GM18517 (cell line): Measurements from ENCODE around the gene MAGEB16.

Experiments
- ATAC-seq: cut with Tn5 transposase; IDR thresholded peaks from one replicate; pipeline ENCODE4 v1.9.1; 2021; ENCODE audit warnings: mild to moderate bottlenecking, moderate library complexity; ENCODE audit not compliant: unreplicated experiment

MAGEB16 gene

GRCh38 chrX:35798042-35798441 lies at the start of gene MAGEB16:
TSS of gene MAGEB16 (plus strand) at chrX:35798342. CDS start at chrX:35802197, 3,855 bp downstream.
- ATAC-seq, result no peak

- no peak for ATAC-seq
Observed at GRCh38 chrX:35773958-35774564, 24.1 kb upstream of the MAGEB16 start.

DNA sequence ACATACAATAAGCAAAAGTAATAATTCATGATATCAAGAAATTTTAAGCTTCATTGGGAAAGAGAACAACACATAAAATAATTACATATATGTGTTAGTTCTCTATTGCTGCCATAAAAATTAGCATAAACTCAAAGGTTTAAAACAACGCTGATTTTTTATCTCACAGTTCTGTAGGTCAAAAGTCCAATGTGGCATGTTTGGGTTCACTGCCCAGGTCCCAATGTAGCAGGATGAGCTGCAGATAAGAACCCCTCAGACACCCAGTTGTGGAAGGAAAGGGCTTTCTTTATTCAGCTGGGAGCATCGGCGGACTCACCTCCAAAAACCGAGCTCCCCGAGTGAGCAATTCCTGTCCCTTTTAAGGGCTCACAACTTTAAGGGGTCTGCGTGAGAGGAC lies 13.1 kb upstream of the MAGEB16 start:
- ATAC-seq, result no peak

GRCh38 chrX:35786271-35786670 lies 11.9 kb upstream of the MAGEB16 start:
- no peak for ATAC-seq

DNA sequence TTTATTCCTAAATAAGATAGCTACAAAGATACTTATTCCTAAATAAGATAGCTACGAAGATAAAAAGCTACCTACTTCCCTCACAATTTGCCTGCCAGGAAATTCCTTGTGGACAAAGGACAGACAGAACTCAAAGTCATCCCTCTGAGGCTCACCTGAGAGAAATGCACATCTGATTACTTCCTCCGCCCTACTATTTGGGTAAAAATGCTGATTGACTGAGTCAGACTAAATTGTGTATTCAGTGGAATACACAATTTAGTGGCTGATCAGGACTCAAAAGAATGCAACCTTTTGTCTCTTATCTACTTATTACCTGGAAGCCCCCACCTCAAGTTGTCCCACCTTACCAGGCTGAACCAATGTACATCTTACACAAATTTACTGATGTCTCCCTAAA lies 10.3 kb upstream of the MAGEB16 start:
- no peak for ATAC-seq

- ATAC-seq, result no peak
Observed at GRCh38 chrX:35800474-35800873, 2.3 kb downstream of the MAGEB16 start.

DNA sequence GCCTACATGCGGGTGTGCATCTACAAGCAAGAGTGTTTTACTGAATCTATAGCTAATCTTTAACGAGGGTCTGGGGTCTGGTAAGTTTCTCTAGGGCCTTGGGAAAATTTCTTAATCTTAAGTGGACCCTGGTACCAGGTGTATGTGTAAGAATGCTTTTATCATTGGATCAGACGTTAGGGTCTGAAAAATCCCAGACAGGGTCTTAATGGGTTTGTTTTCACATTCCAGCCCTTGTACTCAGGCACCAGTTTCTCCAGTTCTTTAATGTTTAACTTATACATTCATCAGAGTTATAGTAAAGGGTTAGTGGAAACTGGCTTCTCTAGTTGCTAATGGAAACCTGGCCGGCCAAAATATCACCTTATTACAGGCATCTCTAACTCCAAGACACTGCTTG lies 11.6 kb downstream of the MAGEB16 start:
- ATAC-seq, result no peak

- ATAC-seq, result no peak
Observed at GRCh38 chrX:35819241-35819640, 21.1 kb downstream of the MAGEB16 start.

DNA sequence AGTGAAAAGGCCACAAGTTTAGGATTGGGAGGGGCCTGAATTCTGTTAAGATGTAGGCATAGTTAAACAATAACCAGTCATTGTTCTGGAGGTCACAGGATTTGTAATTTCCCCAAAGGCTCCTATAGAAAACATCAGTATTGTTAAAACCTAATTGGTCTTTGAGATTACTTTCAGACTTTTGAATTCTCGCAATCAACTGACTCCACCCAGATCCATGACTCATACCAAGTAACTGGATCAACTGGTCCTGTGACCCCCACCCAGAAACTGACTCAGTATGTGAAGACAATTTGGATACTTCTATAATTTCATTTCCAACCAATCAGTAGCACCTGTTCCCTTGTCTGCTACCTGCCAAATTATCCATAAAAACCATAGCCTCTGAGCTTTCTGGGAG lies 28.4 kb downstream of the MAGEB16 start:
- ATAC-seq, result no peak

DNA sequence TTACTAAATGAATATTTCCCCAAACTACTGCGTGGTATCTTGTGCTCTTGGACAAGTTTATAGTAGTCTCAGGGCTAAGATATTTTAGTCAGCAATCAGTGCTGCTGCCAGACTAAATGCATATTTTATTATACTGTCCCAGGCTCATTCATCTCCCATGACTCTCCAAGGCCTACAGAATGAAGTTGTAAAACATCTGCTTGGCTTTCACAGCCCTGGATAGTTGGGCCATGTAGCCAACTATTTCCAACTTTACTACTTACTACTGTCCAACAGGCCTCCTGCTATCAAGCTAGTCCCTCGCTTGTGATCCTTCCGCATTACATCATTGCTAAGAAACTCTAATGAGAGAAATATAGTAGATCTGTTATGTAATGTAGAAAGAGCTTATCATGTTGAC lies 31.4 kb downstream of the MAGEB16 start:
- ATAC-seq, result no peak

DNA sequence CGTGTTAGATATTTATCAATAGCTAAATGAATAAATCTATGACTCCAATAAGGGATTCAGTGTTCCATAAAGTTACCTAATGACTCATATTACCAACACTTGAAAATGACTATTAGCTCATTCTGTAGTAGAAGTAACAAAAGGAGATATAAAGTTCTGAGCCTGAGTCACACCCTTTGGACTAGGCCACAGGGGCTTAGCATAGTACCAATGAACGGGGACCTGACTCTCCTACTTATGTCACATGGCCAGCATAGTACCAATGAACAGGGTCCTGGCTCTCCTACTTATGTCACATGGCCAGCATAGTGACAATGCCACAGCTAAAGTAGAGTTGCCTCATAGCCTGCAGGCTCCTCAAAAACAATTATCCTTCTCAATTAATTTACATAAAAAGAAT lies 43.7 kb downstream of the MAGEB16 start:
- no peak for ATAC-seq

- ATAC-seq, result no peak
Observed at GRCh38 chrX:35842674-35843073, 44.5 kb downstream of the MAGEB16 start.

- ATAC-seq, result no peak
Observed at GRCh38 chrX:35847736-35848135, 49.6 kb downstream of the MAGEB16 start.
